Activated T-helper 1 cell treated with anti-CD3 and anti-CD28 coated beads, Interleukin-12 subunit alpha, Interleukin-12 subunit beta, Interleukin-2, Interleukin-4 antibody, amounts not matched to agents 30 ng/mL and 10 ng/mL and 1 ng/mL, durations not matched to agents 14 hours and 24 hours and 36 hours (primary cell): Measurements from ENCODE around the gene CUBN. TPM values are rescaled to one million over a fixed set of nuclear protein-coding genes. Genes with fewer than 3 reads are reported as not detected.

ENCODE experiments used
- DNase-seq: peaks from one replicate; pipeline ENCODE4 v3.0.0; 2021; ENCODE audit warnings: low spot score
- H3K27ac Mint-ChIP-seq: one replicate; pipeline ENCODE4 v1.8.0; 2021; ENCODE audit warnings: mild to moderate bottlenecking, mixed read lengths
- H3K27me3 Mint-ChIP-seq: one replicate; pipeline ENCODE4 v1.8.0; 2022; ENCODE audit warnings: mild to moderate bottlenecking, moderate library complexity, mixed read lengths; ENCODE audit not compliant: insufficient read depth
- H3K36me3 Mint-ChIP-seq: one replicate; pipeline ENCODE4 v1.8.0; 2021; ENCODE audit warnings: low read depth, mixed read lengths
- H3K4me1 Mint-ChIP-seq: one replicate; pipeline ENCODE4 v1.8.0; 2021; ENCODE audit warnings: low read depth, mixed read lengths
- H3K4me3 Mint-ChIP-seq: one replicate; pipeline ENCODE4 v1.8.0; 2021; ENCODE audit warnings: mild to moderate bottlenecking, moderate library complexity, mixed read lengths
- H3K9me3 Mint-ChIP-seq: one replicate; pipeline ENCODE4 v1.8.0; 2021; ENCODE audit warnings: mixed read lengths
- intact Hi-C: fragments of 100-400 bp; cut with micrococcal nuclease; formaldehyde crosslinking; loops from one replicate; pipeline ENCODE4 v1.15.1; 2024
- total RNA-seq: library from RNA; stranded (reverse); gene quantifications from 2 replicates; pipeline ENCODE4 v1.2.3, GENCODE V29; 2022

Gene CUBN
- total RNA-seq, 1 donor from 2014 or later: 0.21 TPM

DNA sequence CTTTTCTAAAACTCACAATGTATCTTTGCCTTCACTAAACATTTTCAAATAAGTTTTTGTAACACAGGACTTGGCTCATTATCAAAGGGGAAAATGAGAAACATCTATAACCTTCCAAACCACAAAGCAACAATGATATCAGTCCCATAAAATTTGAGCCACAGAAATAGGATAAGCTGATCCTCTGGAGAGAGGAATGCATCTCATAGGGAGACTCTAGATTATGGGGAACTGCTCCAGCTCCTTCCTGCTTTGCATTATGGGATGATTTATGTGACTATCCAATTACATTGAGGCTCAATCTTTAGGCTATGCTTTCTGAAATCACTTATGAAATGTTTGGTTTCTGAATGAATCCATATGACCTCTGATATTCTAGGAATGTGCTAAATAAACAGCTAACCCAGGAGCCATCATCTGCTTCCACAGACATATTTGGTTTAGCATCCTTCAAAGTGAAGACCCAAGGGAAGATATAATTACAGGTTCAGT, 70.4 kb downstream of the CUBN start:
- Mint-ChIP-seq H3K4me3 (no peak overlapping the region), H3K27me3 (no peaks in the 10 kb centered on the region), H3K9me3 (no peaks in the 10 kb centered on the region), H3K27ac (no peak overlapping the region), H3K36me3 (no peaks in the 10 kb centered on the region), H3K4me1 (peaks cover 28% of the 10 kb centered on the region)
- intact Hi-C loops: no loop called here
- no peak for DNase-seq

DNA sequence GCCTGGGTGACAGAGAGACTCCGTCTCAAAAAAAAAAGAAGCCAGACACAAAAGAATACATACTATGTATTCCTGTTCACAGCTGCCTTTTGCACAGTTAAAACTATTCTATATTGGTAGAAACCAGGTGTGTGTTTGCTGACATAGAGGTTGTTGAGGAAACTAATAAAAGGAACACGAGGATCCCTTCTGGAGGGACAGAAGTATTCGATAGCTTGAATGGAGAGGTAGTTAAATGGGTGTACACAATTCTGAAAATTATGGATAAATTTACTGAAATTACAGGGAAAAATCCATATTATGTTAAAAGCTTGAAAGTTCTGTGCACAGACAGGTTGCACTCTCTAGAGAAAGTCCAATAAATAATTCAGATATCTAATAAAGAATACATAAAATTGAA, 71.5 kb downstream of the CUBN start:
- Mint-ChIP-seq H3K27me3 (no peaks in the 10 kb centered on the region), H3K9me3 (no peaks in the 10 kb centered on the region), H3K4me1 (peaks cover 25% of the 10 kb centered on the region), H3K27ac (no peak overlapping the region), H3K36me3 (no peaks in the 10 kb centered on the region), H3K4me3 (no peak overlapping the region)
- intact Hi-C loops: no loop called here
- DNase-seq: no peak

DNA sequence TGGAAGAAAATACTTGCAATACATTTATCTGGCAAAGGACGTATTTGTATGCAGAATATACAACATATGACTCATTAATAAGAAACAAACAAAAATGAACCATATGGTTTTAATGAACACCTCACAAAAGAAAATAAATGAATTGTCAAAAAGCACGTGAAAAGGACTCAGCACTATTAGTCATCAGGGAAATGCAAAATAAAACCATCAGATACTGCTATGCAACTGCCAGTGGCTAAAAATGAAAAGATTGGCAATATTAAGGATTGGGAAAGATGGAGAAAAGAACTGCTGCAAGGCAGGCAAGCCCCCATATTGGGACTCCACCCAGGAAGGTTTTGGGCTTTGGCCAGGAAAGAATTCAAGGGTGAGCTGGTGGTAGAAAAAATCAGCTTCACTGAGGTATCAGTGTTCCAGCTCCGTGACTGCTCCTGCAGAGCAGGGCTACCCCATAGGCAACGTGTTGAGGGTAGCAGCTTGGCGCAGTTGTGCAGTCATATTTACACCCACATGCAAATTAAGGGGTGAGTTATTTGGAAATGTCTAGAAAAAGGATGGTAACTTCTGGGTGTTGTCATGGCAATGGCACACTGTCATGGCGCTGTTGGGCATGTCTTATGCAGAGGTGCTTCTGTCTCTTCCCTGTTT, 72.7 kb downstream of the CUBN start:
- intact Hi-C loops: no loop called here
- H3K9me3 Mint-ChIP-seq: peaks cover 2% of the 10 kb centered on the region
- no peak for DNase-seq
- peaks cover under 1% of the 10 kb centered on the region for H3K36me3 Mint-ChIP-seq
- H3K27me3 Mint-ChIP-seq: no peaks in the 10 kb centered on the region
- H3K4me1 Mint-ChIP-seq: peaks cover 16% of the 10 kb centered on the region
- no peak overlapping the region for H3K27ac Mint-ChIP-seq
- H3K4me3 Mint-ChIP-seq: no peak overlapping the region

DNA sequence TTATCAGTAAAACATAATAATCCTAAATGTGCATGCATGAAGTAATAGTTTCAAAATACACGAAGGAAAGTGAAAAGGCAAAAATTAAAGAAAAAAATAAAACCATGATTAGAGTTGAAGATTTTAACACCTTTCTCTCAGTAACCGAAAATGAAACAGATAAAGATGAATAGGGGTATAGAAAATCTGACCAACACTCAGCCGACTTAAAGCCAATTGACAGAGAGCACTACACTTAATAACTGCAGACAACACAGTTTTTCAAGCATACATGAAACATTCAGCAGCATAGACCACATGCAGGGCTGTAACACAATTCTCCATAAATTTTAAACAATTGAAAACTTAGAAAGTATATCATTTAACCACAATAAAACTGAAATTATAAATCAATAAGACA, 76.1 kb downstream of the CUBN start:
- H3K4me3 Mint-ChIP-seq: no peak overlapping the region
- H3K27me3 Mint-ChIP-seq: no peaks in the 10 kb centered on the region
- H3K4me1 Mint-ChIP-seq: no peaks in the 10 kb centered on the region
- H3K36me3 Mint-ChIP-seq: peaks cover 4% of the 10 kb centered on the region
- peaks cover 13% of the 10 kb centered on the region for H3K9me3 Mint-ChIP-seq
- no peak for DNase-seq
- H3K27ac Mint-ChIP-seq: no peak overlapping the region
- intact Hi-C loops: no loop called here

DNA sequence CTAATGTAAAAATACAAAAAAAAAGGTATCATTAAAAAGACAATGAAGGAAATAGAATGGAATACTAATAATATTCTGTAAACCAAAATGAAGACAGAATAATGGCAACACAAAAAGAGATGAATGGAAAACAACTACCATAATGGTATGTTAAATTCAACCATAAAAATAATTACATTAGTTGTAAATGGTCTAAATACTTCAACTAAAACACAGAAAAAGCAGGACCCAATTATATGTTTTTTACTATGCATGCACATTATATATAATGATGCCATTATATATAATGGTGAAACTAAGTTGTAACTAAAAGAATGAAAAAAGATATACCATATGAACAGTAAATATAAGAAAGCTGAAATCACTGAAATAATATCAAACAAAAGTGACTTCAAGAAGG, 76.5 kb downstream of the CUBN start:
- no peak overlapping the region for H3K27ac Mint-ChIP-seq
- intact Hi-C loops: no loop called here
- peaks cover 4% of the 10 kb centered on the region for H3K36me3 Mint-ChIP-seq
- no peak for DNase-seq
- H3K9me3 Mint-ChIP-seq: peaks cover 13% of the 10 kb centered on the region
- H3K27me3 Mint-ChIP-seq: peaks cover under 1% of the 10 kb centered on the region
- no peaks in the 10 kb centered on the region for H3K4me1 Mint-ChIP-seq
- H3K4me3 Mint-ChIP-seq: no peak overlapping the region

DNA sequence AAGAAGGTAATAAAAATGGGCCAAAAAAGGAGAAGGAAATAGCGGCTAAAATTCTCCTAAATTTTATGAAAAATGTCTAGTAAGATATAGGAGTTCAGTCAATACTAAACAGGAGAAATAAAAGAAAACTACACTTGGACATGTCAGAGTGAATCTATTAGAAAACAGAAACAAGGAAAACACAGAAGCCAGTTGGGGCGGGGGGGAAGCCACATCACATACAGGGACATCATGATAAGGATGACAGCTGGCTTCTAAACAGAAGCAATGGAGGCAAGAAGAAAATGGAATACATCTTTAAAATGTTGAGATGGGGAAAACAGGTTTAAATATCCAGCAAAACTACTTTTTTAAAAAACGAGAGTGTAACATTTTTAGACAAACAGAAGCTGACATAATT, 77.8 kb downstream of the CUBN start:
- peaks cover 4% of the 10 kb centered on the region for H3K36me3 Mint-ChIP-seq
- peaks cover 13% of the 10 kb centered on the region for H3K9me3 Mint-ChIP-seq
- intact Hi-C loops: no loop called here
- H3K27me3 Mint-ChIP-seq: peaks cover 3% of the 10 kb centered on the region
- no peak overlapping the region for H3K4me3 Mint-ChIP-seq
- DNase-seq: no peak
- H3K4me1 Mint-ChIP-seq: no peaks in the 10 kb centered on the region
- no peak overlapping the region for H3K27ac Mint-ChIP-seq

DNA sequence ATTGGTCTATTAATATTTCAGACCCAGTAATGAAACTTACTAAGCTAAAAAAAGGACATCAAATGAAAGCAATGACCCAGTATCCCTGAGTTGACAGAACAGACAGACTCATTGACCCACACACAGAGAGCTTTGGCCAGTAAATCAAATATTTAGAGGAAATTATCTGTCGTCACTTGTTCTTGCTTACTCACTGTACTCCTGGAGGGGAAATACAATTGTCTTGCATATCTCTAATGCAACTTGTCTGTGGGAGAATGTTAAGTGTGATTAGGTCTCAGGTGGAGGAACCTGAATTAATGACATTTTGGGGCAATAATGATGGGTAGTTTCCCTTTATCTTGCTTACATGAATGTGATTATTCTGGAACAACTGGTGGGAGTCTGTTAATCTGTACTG, 80.4 kb downstream of the CUBN start:
- intact Hi-C loops: no loop called here
- Mint-ChIP-seq H3K4me3 (no peak overlapping the region), H3K27me3 (peaks cover 3% of the 10 kb centered on the region), H3K9me3 (peaks cover 13% of the 10 kb centered on the region), H3K4me1 (no peaks in the 10 kb centered on the region), H3K36me3 (peaks cover 4% of the 10 kb centered on the region), H3K27ac (no peak overlapping the region)
- no peak for DNase-seq

DNA sequence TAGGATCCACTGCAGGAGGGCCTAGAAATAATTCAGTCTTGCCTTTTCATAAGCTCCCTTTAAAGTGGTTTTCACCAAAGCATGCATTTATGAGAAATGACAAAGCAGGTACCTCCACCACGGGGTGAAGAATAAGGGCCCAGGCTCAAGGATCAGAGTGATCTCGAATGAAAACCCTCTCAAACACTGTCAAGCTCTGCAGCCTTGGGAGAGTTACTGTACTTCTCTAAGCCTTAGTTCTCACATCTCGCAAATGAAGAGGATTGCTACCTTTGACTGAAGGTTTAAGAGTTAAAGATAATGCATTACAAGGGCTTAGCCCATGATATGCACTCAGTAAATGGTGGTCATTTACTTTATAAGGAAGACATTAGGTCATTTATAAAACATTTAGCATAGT, 81.7 kb downstream of the CUBN start:
- no peak for DNase-seq
- Mint-ChIP-seq H3K27me3 (peaks cover 3% of the 10 kb centered on the region), H3K4me3 (no peak overlapping the region), H3K9me3 (peaks cover 13% of the 10 kb centered on the region), H3K4me1 (no peaks in the 10 kb centered on the region), H3K36me3 (peaks cover 4% of the 10 kb centered on the region), H3K27ac (no peak overlapping the region)
- intact Hi-C loops: no loop called here

DNA sequence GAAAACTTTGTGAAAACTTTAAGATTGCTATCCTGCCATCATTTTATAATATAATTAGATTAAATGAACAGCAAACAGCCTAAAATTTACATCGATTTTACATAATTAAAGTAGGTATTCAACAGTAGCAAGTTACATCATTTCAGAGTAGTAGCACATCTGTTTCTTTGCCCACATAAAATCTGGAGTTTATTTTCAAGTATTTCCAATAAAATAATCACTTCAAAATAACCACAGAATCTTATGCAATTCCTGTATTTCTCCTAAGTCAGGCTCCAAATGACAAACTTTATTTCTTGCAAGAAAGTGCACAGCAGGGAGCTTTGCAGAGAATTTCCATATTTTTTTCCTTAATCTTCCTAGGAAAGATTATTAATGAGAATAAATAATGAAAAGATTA, 82.6 kb downstream of the CUBN start:
- intact Hi-C loops: no loop called here
- DNase-seq: no peak

DNA sequence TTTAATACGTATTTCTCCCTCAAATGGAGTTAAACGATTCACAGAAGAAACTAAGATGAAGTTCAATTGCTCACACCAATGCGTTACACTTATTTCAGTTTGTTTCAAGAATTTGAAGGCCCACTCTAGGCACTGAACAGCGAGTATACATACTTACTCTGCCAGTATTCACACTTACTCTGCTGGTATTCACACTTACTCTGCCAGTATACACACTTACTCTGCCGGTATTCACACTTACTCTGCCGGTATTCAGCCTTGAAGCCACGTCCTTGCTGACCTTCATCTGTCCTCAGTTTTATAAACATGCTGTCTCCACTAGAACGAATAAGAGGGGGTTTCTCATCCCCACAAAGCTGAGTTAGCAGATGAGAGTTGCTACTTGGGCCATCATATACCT, 86.0 kb downstream of the CUBN start:
- Mint-ChIP-seq H3K36me3 (peaks cover 2% of the 10 kb centered on the region), H3K27ac (no peak overlapping the region), H3K4me1 (no peaks in the 10 kb centered on the region), H3K27me3 (peaks cover 8% of the 10 kb centered on the region), H3K4me3 (no peak overlapping the region), H3K9me3 (no peaks in the 10 kb centered on the region)
- intact Hi-C loops: no loop called here
- DNase-seq: no peak

More for the DNA sequence above, 82.6 kb downstream of the CUBN start:
- Mint-ChIP-seq H3K27me3 (peaks cover 3% of the 10 kb centered on the region), H3K9me3 (peaks cover 12% of the 10 kb centered on the region), H3K4me3 (no peak overlapping the region), H3K27ac (no peak overlapping the region), H3K4me1 (no peaks in the 10 kb centered on the region), H3K36me3 (peaks cover 4% of the 10 kb centered on the region)

DNA sequence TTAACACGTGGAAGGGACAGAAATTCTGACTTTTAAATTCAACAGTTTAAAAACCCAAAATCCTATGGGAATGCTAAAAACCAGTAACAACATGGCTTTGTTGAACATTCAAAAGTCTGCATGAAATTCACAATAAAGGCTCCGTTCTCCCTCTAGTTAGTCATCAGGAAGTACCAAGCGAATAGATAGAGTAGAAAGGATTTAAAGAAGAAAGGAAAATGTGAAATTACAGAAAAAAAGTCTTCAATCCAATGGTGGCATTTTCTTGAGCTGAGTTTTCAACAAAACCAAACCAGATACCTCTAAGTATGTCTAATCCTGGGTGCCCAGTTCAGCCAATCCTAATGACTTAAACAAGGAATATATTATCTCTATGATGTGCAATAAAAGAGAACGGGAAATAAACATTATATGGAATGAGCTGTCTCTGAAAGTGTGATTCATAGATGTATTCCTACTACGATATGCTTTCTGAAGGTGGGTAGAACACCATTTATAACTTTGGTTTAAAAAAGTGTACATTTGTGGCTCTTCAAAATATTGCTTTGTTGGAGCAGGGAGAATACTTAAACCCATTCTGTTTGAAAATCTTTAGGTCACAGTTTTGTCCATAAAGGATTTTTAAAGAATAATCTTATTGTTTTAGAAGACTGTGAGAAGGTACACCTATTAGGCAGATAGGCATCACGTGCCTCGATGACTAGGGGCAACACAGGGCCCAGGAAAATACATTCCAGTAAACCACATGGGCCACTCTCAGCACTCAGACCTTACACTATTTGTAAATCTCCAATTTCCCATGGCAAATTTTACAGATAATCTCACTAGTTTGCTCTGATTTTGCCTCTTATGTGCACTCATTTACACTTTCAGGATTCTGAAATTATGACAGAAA, 87.7 kb downstream of the CUBN start:
- no peak overlapping the region for H3K27ac Mint-ChIP-seq
- no peaks in the 10 kb centered on the region for H3K9me3 Mint-ChIP-seq
- H3K36me3 Mint-ChIP-seq: peaks cover 2% of the 10 kb centered on the region
- no peak overlapping the region for H3K4me3 Mint-ChIP-seq
- no peak for DNase-seq
- intact Hi-C loops: no loop called here
- H3K4me1 Mint-ChIP-seq: no peaks in the 10 kb centered on the region
- H3K27me3 Mint-ChIP-seq: peaks cover 4% of the 10 kb centered on the region

DNA sequence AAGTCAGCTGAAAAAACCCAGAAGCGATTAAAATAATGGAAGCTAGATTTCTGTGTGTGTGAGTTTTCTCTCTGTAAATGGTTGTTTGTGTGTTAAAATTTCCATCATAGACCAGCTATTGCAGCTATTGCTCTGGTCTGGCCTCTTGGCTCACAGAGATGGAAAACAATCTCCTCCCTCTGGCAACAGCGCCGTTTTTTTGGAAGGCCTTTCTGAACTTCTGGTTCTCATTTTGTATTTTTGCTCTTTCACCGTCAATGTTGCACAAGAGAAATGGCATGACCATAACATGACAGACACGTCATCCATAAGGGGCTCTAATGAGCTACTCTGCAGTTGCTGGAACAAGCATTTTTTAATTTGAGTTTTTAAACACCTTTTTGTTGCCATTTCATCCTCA, 91.0 kb downstream of the CUBN start:
- Mint-ChIP-seq H3K27me3 (peaks cover 4% of the 10 kb centered on the region), H3K9me3 (no peaks in the 10 kb centered on the region)

DNA sequence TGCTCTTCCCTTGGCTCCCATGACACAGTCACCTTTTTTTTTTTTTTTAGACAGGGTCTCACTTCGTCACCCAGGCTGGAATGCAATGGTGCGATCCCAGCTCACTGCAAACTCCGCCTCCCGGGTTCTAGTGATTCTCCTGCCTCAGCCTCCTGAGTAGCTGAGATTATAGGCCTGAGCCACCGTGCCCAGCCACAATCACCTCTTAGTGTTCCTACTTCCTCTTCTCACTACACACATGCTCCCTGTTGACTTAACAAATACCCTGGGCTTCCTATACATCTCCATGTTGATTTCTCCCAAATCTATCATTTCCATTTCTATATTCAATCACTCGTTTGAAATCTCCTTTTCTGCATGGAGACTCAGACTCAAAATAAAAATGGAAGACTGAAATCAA, 91.7 kb downstream of the CUBN start:
- intact Hi-C loops: no loop called here
- peaks cover 4% of the 10 kb centered on the region for H3K27me3 Mint-ChIP-seq
- H3K4me3 Mint-ChIP-seq: no peak overlapping the region
- H3K36me3 Mint-ChIP-seq: peaks cover 8% of the 10 kb centered on the region
- H3K4me1 Mint-ChIP-seq: peaks cover 13% of the 10 kb centered on the region
- no peaks in the 10 kb centered on the region for H3K9me3 Mint-ChIP-seq
- no peak overlapping the region for H3K27ac Mint-ChIP-seq
- no peak for DNase-seq

More for the DNA sequence above, 91.0 kb downstream of the CUBN start:
- intact Hi-C loops: no loop called here
- Mint-ChIP-seq H3K4me3 (no peak overlapping the region), H3K36me3 (peaks cover 7% of the 10 kb centered on the region), H3K4me1 (peaks cover 6% of the 10 kb centered on the region), H3K27ac (no peak overlapping the region)
- DNase-seq: no peak
